GM23338 (cell line): Measurements from ENCODE around the gene GALNT9.

Source experiments
- CREB1 ChIP-seq: fragments of 250-450 bp; sonication (Bioruptor Pico); IDR thresholded peaks from 2 replicates; pipeline ENCODE4 v1.5.0; 2020; ENCODE audit warnings: low read depth, mild to moderate bottlenecking, moderate library complexity
- CTCF ChIP-seq, 2 experiments: fragments of 200-600 bp in 1 of 2; sonication (generic) in 1 of 2; conservative IDR thresholded peaks; 2 replicates each; pipeline versions ENCODE4 v1.5.1 to v1.6.1; 2016 to 2017; ENCODE audit warnings: antibody characterized with exemption in 2 of 2, low read depth in 2 of 2, mild to moderate bottlenecking in 2 of 2, moderate library complexity in 1 of 2
- ETS1 ChIP-seq: IDR thresholded peaks from 2 replicates; pipeline ENCODE4 v1.6.1; 2016; ENCODE audit warnings: antibody characterized with exemption
- EZH2 ChIP-seq: fragments of 200-600 bp; sonication (generic); IDR thresholded peaks from one replicate; pipeline ENCODE4 v1.8.0; 2017; ENCODE audit warnings: antibody characterized with exemption, mild to moderate bottlenecking, low read depth; ENCODE audit not compliant: unreplicated experiment
- EZH2phosphoT487 ChIP-seq: fragments of 200-600 bp; sonication (generic); IDR thresholded peaks from one replicate; pipeline ENCODE4 v1.8.1; 2018; ENCODE audit warnings: antibody characterized with exemption; ENCODE audit not compliant: unreplicated experiment
- JUNB ChIP-seq: IDR thresholded peaks from one replicate; pipeline ENCODE4 v1.6.1; 2016; ENCODE audit warnings: antibody characterized with exemption; ENCODE audit not compliant: unreplicated experiment
- NANOG ChIP-seq: IDR thresholded peaks from 2 replicates; pipeline ENCODE4 v1.6.1; 2016; ENCODE audit warnings: antibody characterized with exemption, borderline replicate concordance
- POLR2AphosphoS5 ChIP-seq: IDR thresholded peaks from 2 replicates; pipeline ENCODE4 v1.6.1; 2016; ENCODE audit warnings: antibody characterized with exemption, low read depth
- REST ChIP-seq: IDR thresholded peaks from one replicate; pipeline ENCODE4 v1.6.1; 2018; ENCODE audit warnings: antibody characterized with exemption; ENCODE audit not compliant: unreplicated experiment
- STAT1 ChIP-seq: IDR thresholded peaks from one replicate; pipeline ENCODE4 v1.6.1; 2016; ENCODE audit warnings: antibody characterized with exemption; ENCODE audit not compliant: unreplicated experiment
- ZNF114 ChIP-seq: fragments of 250-450 bp; sonication (Bioruptor Pico); IDR thresholded peaks from 2 replicates; pipeline ENCODE4 v1.5.0; 2020; ENCODE audit warnings: mild to moderate bottlenecking, moderate library complexity
- ZNF331 ChIP-seq: fragments of 250-450 bp; sonication (Bioruptor Pico); IDR thresholded peaks from 2 replicates; pipeline ENCODE4 v1.5.0; 2020; ENCODE audit warnings: low read depth, mild to moderate bottlenecking, moderate library complexity
- ZNF462 ChIP-seq: fragments of 250-450 bp; sonication (Bioruptor Pico); IDR thresholded peaks from 2 replicates; pipeline ENCODE4 v1.5.0; 2020; ENCODE audit warnings: mild to moderate bottlenecking, moderate library complexity

- no peak for TF ChIP-seq POLR2AphosphoS5
- no peak for TF ChIP-seq EZH2phosphoT487
- no peak for TF ChIP-seq CTCF (conservative IDR thresholded peaks at IDR 0.05; ENCODE audit: low read depth in 2 of 2)
- TF ChIP-seq ZNF462 (CRISPR knock-in tag): no peak
- no peak for TF ChIP-seq CREB1 (CRISPR knock-in tag)
- TF ChIP-seq JUNB: no peak
- TF ChIP-seq EZH2: no peak
- peak; percentile 27 for TF ChIP-seq REST
- no peak for TF ChIP-seq ZNF331 (CRISPR knock-in tag)
- no peak for TF ChIP-seq ZNF114 (CRISPR knock-in tag)
- no peak for TF ChIP-seq ETS1
- TF ChIP-seq STAT1: no peak
- TF ChIP-seq NANOG: no peak
Observed at GRCh38 chr12:132179431-132180362, 149.7 kb downstream of the GALNT9 start.
